GM10266 (cell line): ENCODE data around the gene FMNL1.
A peak's percentile ranks its signal among the peaks of the same experiment; 100 is the strongest.

Experiments
- DNase-seq: peaks from one replicate; pipeline ENCODE4 v3.0.0; 2012; ENCODE audit errors: extremely low spot score
- TF ChIP-seq, protein P1 (sequence below): IDR thresholded peaks from 2 replicates; pipeline ENCODE4 v1.5.1; 2012; ENCODE audit warnings: mild to moderate bottlenecking, low read depth; ENCODE audit not compliant: control insufficient read depth, insufficient read depth; ENCODE audit errors: missing control alignments

The FMNL1 gene

GRCh38 chr17:45284176-45285140 lies 62.8 kb downstream of the FMNL1 start:
- no peak for DNase-seq
- TF ChIP-seq, protein P1, sequence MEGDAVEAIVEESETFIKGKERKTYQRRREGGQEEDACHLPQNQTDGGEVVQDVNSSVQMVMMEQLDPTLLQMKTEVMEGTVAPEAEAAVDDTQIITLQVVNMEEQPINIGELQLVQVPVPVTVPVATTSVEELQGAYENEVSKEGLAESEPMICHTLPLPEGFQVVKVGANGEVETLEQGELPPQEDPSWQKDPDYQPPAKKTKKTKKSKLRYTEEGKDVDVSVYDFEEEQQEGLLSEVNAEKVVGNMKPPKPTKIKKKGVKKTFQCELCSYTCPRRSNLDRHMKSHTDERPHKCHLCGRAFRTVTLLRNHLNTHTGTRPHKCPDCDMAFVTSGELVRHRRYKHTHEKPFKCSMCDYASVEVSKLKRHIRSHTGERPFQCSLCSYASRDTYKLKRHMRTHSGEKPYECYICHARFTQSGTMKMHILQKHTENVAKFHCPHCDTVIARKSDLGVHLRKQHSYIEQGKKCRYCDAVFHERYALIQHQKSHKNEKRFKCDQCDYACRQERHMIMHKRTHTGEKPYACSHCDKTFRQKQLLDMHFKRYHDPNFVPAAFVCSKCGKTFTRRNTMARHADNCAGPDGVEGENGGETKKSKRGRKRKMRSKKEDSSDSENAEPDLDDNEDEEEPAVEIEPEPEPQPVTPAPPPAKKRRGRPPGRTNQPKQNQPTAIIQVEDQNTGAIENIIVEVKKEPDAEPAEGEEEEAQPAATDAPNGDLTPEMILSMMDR = peak; percentile 44

- no peak for DNase-seq
- TF ChIP-seq, protein P1 = no peak
Measured at GRCh38 chr17:45286286-45286685, 64.6 kb downstream of the FMNL1 start.

- TF ChIP-seq, protein P1 = no peak
Measured at GRCh38 chr17:45287526-45288500, 66.1 kb downstream of the FMNL1 start.

GRCh38 chr17:45288825-45289224 lies 67.1 kb downstream of the FMNL1 start:
- TF ChIP-seq, protein P1 = no peak
- DNase-seq = no peak

More at GRCh38 chr17:45287526-45288500, 66.1 kb downstream of the FMNL1 start:
- DNase-seq = no peak

GRCh38 chr17:45289301-45290268 lies 67.9 kb downstream of the FMNL1 start:
- TF ChIP-seq, protein P1 = no peak
- DNase-seq = no peak

- no peak for DNase-seq
- TF ChIP-seq, protein P1 = no peak
Measured at GRCh38 chr17:45290269-45290765, 68.6 kb downstream of the FMNL1 start.
